Lower leg skin (tissue), 4 donors: ENCODE measurements around the gene CTNNA2. TPM values are rescaled to one million over a fixed set of nuclear protein-coding genes. Genes with fewer than 3 reads are reported as not detected.

Experiments used
- DNase-seq, 2 donors: peaks; one replicate each; pipeline ENCODE4 v3.0.0-alpha.2; 2019; ENCODE audit warnings: low spot score in 2 of 2
- H3K4me3 ChIP-seq: fragments of 200-600 bp; sonication (generic); 2 replicates; pipeline ENCODE4 v1.5.1; 2017; ENCODE audit warnings: mild to moderate bottlenecking, low read depth; ENCODE audit not compliant: poor library complexity, severe bottlenecking
- POLR2A ChIP-seq, 2 donors: fragments of 450-650 bp; IDR thresholded peaks; one replicate each; pipeline ENCODE4 v1.6.1; 2016 to 2017; ENCODE audit warnings: antibody characterized with exemption in 2 of 2, mild to moderate bottlenecking in 1 of 2, moderate library complexity in 1 of 2
- WGBS, 2 donors: methylation state at CpG; one replicate each; pipeline ENCODE4 v1.1.5; 2018; 5-methylcytosine and 5-hydroxymethylcytosine counted together
- intact Hi-C: fragments of 100-400 bp; cut with DNase I; formaldehyde crosslinking; loops from one replicate; pipeline ENCODE4 v1.15.0; 2023; ENCODE audit warnings: low total_unique reads
- total RNA-seq, 4 donors: library from RNA; depleted of rRNA; stranded (reverse); fragments of >200 nt; gene quantifications; one replicate each; pipeline ENCODE4 v1.1.0, GENCODE V29; 2016
- TF ChIP-seq, protein P1 (sequence below), 3 donors: fragments of 450-650 bp; IDR thresholded peaks; one replicate each; pipeline ENCODE4 v1.5.1; 2016; ENCODE audit warnings: antibody characterized with exemption in 3 of 3, mild to moderate bottlenecking in 3 of 3, moderate library complexity in 2 of 3

Gene CTNNA2
- total RNA-seq, 4 donors from 2014 or later, result not detected

DNA sequence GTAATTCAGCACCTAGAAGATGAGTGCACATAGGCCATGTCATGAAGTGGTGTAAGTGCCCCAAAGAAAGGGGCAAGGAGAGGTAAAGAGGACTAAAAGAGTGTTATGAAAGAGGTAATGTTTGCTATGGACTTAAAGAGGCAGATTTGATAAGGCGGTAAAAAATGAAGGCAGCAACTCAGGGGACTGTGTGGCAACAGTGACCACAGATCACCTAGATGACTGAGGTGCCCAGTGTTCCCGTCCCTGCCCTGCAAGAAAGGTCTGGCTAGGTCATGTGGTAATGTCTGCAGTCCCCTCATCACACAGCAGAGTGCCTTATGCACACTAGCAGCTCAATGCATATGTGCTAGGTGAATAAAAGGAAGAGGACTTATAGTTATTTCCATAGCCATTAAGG is 434.9 kb downstream of the CTNNA2 start:
- TF ChIP-seq POLR2A (IDR thresholded peaks at IDR 0.05), result no peak
- WGBS, 2 donors, result 79 to 80% methylated on average over 2 of the region's 2 CpGs
- DNase-seq, result no peak
- H3K4me3 ChIP-seq, result no peak overlapping the region
- intact Hi-C loops, result no loop called here

DNA sequence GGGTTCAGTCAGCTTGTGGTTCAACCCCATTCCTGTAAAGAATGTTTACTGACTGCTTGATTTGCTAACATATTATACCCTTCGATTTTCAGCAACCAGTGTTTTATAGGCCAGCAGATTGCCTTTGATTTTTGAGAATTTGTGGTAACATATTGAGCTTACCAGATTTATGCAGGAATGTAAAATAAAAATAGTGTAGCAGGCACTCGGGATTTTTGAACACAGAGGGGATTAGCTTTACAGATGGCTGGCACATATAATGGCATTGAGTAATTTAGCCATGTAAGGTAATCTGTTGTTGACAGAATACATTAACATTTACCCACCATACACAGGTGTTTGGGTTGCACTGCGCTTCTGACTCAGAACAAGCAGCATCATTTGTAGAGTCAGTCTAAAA is 437.7 kb downstream of the CTNNA2 start:
- no peak overlapping the region for H3K4me3 ChIP-seq
- no peak for DNase-seq
- TF ChIP-seq, protein P1, sequence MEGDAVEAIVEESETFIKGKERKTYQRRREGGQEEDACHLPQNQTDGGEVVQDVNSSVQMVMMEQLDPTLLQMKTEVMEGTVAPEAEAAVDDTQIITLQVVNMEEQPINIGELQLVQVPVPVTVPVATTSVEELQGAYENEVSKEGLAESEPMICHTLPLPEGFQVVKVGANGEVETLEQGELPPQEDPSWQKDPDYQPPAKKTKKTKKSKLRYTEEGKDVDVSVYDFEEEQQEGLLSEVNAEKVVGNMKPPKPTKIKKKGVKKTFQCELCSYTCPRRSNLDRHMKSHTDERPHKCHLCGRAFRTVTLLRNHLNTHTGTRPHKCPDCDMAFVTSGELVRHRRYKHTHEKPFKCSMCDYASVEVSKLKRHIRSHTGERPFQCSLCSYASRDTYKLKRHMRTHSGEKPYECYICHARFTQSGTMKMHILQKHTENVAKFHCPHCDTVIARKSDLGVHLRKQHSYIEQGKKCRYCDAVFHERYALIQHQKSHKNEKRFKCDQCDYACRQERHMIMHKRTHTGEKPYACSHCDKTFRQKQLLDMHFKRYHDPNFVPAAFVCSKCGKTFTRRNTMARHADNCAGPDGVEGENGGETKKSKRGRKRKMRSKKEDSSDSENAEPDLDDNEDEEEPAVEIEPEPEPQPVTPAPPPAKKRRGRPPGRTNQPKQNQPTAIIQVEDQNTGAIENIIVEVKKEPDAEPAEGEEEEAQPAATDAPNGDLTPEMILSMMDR (IDR thresholded peaks at IDR 0.05), result no peak
- TF ChIP-seq POLR2A (IDR thresholded peaks at IDR 0.05), result no peak
- intact Hi-C loops, result no loop called here
- WGBS, 2 donors, result 51 to 78% methylated on average over 3 of the region's 3 CpGs

DNA sequence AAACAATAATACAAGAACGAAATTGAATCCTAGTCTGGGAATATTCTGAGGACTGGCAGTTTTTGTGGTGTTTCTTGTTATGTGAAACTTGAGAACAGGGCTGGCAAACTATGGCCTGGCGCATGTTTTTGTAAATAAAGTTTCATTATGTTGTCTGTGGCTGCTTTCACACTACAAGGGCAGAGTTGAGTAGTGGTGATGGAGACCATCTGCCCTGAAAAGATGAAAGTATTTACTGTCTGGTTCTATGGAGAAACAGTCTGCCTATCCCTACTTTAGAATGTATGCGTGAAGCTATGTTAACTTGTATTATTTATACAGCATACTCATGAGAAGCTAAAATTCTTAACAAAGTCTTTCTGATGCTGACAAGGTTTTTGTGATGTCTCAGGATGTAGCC is 439.8 kb downstream of the CTNNA2 start:
- no peak for DNase-seq
- no peak overlapping the region for H3K4me3 ChIP-seq
- intact Hi-C loops, result no loop called here
- TF ChIP-seq, protein P1 (IDR thresholded peaks at IDR 0.05), result no peak
- WGBS, 2 donors, result 59% methylated on average over 3 of the region's 3 CpGs

DNA sequence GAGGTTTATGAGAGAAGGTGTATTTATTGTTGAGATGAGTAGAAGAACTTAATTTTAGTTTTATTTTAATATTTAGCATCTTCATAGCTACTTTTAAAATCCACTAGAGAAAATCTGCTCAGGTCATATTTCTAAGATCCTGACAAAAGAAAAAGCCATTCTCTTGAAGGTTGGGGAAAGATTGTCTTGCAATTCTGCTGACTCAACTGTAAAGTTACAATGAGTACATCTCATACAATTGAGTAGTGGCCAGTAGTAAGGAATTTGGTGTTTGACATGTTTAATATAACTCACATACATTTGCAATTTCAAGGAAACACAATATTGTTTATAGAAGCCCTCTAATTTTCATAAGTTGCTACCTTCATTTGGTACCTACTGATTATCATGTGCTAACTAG is 447.2 kb downstream of the CTNNA2 start:
- intact Hi-C loops, result no loop called here
- no peak for DNase-seq
- no peak for TF ChIP-seq POLR2A (IDR thresholded peaks at IDR 0.05)
- no peak overlapping the region for H3K4me3 ChIP-seq

GRCh38 chr2:79960519-79960918 is 447.7 kb downstream of the CTNNA2 start:
- H3K4me3 ChIP-seq, result no peak overlapping the region
- no peak for TF ChIP-seq POLR2A (IDR thresholded peaks at IDR 0.05)
- TF ChIP-seq, protein P1 (IDR thresholded peaks at IDR 0.05), result no peak
- intact Hi-C loops, result no loop called here
- 32 to 52% methylated on average over 4 of the region's 4 CpGs for WGBS, 2 donors
- DNase-seq, result no peak

DNA sequence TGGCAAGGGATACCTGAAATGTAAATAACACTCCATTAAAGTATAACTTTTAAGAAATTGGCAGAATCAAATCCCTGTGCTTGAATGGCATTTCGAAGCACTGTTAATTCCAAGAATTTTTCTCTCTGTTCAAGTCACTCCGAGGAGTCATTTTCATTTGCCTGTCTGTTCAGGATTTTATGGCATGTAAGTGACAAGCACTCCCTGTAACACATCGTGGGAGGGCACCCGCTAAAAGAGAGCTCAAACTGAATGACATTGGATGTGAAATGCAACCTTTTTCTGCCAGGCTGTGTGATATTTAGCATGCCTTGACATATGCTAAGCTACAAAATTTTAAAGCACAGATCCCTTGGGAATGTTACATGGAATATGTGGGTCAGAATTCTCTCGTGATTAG is 452.1 kb downstream of the CTNNA2 start:
- intact Hi-C loops, result no loop called here
- no peak for DNase-seq
- no peak overlapping the region for H3K4me3 ChIP-seq
- WGBS, 2 donors, result 33 to 40% methylated on average over 5 of the region's 5 CpGs
- TF ChIP-seq POLR2A (IDR thresholded peaks at IDR 0.05), result no peak
- TF ChIP-seq, protein P1 (IDR thresholded peaks at IDR 0.05), result no peak

DNA sequence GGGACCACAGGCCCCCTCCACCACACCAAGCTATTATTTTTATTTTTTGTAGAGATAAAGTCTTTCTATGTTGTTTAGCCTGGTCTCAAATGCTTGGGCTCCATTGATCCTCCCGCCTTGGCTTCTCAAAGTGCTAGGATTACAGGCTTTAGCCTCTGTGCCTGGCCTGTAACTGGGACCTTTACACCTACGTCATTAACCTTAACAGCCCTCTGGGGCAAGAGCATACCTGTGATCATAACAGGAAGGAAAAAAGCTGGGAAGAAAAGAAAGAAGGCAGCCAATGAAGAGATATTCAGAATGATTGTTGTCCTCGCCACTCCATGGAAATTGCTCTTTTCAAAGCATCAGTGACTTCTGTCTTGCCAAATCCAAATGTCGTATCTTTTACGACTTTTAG is 453.5 kb downstream of the CTNNA2 start:
- TF ChIP-seq, protein P1 (IDR thresholded peaks at IDR 0.05), result no peak
- TF ChIP-seq POLR2A (IDR thresholded peaks at IDR 0.05), result no peak
- intact Hi-C loops, result no loop called here
- H3K4me3 ChIP-seq, result no peak overlapping the region
- 73 to 76% methylated on average over 5 of the region's 5 CpGs for WGBS, 2 donors
- DNase-seq, result no peak
